ENCODE results near the gene IMPA2. TPM values are rescaled to one million over a fixed set of nuclear protein-coding genes. Genes with fewer than 3 reads are reported as not detected.

Gene IMPA2
- polyA plus RNA-seq, 1 donor (not counting 4 experiments of a cell fraction or from before 2014, with no cell fraction given), result 17.6 TPM

- Histone ChIP-seq H3K4me1 (ENCODE audit: control insufficient read depth, extremely low read depth, insufficient read depth, low read length) (peaks cover 26% of the 10 kb centered on the region), H4K20me1 (ENCODE audit: control insufficient read depth, extremely low read depth, insufficient read depth, low read length) (no peaks in the 10 kb centered on the region), H3K27me3 (ENCODE audit: control insufficient read depth, extremely low read depth, insufficient read depth, low read length) (no peaks in the 10 kb centered on the region), H3K79me2 (ENCODE audit: control insufficient read depth, insufficient read depth, low read length) (no peaks in the 10 kb centered on the region), H3K4me3 (ENCODE audit: control insufficient read depth in 2 of 3, extremely low read depth in 1 of 3, insufficient read depth in 2 of 3, low read depth in 1 of 3, low read length in 3 of 3) (peak overlapping the region; percentile 54 to 80 (median 73)), H3K4me2 (ENCODE audit: control insufficient read depth, extremely low read depth, insufficient read depth, low read depth, low read length) (peak overlapping the region; percentile 95), H3K9me3 (ENCODE audit: control insufficient read depth, low read depth, low read length) (no peaks in the 10 kb centered on the region), H3K9ac (ENCODE audit: control insufficient read depth, extremely low read depth, insufficient read depth, low read length) (peak overlapping the region; percentile 90), H3K27ac (ENCODE audit: control insufficient read depth, insufficient read depth, low read length) (peak overlapping the region; percentile 85), H3K36me3 (ENCODE audit: control insufficient read depth in 2 of 2, extremely low read depth in 1 of 2, insufficient read depth in 2 of 2, low read length in 2 of 2) (no peaks in the 10 kb centered on the region), H2AFZ (ENCODE audit: control insufficient read depth, low read length) (peak overlapping the region; percentile 94), H3K9me1 (ENCODE audit: control insufficient read depth, extremely low read depth, insufficient read depth, low read length) (no peaks in the 10 kb centered on the region)
- FAIRE-seq (no peak), DNase-seq (ENCODE audit: low read depth, low spot score) (no peak)
- TF ChIP-seq CTCF (optimal IDR thresholded peaks at IDR 0.05 in 1 of 3, IDR thresholded peaks at IDR 0.05 in 1 of 3, conservative IDR thresholded peaks at IDR 0.05 in 1 of 3; ENCODE audit: extremely low read depth in 1 of 3, insufficient read depth in 2 of 3, low read length in 3 of 3) (no peak), EZH2 (IDR thresholded peaks at IDR 0.05; ENCODE audit: low read length) (no peak)
- dilution Hi-C loops (cut with MboI; ENCODE audit: extremely low pct_ligation_motif_present, low sequenced_read_pairs), result no loop called here
Observed at GRCh38 chr18:11980163-11980493, 1.2 kb upstream of the IMPA2 start.

- Histone ChIP-seq H4K20me1 (ENCODE audit: control insufficient read depth, extremely low read depth, insufficient read depth, low read length) (no peaks in the 10 kb centered on the region), H3K27me3 (ENCODE audit: control insufficient read depth, extremely low read depth, insufficient read depth, low read length) (no peaks in the 10 kb centered on the region), H3K4me2 (ENCODE audit: control insufficient read depth, extremely low read depth, insufficient read depth, low read depth, low read length) (peak overlapping the region; percentile 95), H3K79me2 (ENCODE audit: control insufficient read depth, insufficient read depth, low read length) (no peaks in the 10 kb centered on the region), H3K27ac (ENCODE audit: control insufficient read depth, insufficient read depth, low read length) (peak overlapping the region; percentile 85), H3K4me3 (ENCODE audit: control insufficient read depth in 2 of 3, extremely low read depth in 1 of 3, insufficient read depth in 2 of 3, low read depth in 1 of 3, low read length in 3 of 3) (peak overlapping the region; percentile 54 to 80 (median 73)), H3K9me1 (ENCODE audit: control insufficient read depth, extremely low read depth, insufficient read depth, low read length) (no peaks in the 10 kb centered on the region), H3K4me1 (ENCODE audit: control insufficient read depth, extremely low read depth, insufficient read depth, low read length) (peaks cover 26% of the 10 kb centered on the region), H2AFZ (ENCODE audit: control insufficient read depth, low read length) (peak overlapping the region; percentile 94), H3K9ac (ENCODE audit: control insufficient read depth, extremely low read depth, insufficient read depth, low read length) (peak overlapping the region; percentile 90), H3K36me3 (ENCODE audit: control insufficient read depth in 2 of 2, extremely low read depth in 1 of 2, insufficient read depth in 2 of 2, low read length in 2 of 2) (no peaks in the 10 kb centered on the region), H3K9me3 (ENCODE audit: control insufficient read depth, low read depth, low read length) (no peaks in the 10 kb centered on the region)
- no peak for TF ChIP-seq CTCF (optimal IDR thresholded peaks at IDR 0.05 in 1 of 3, IDR thresholded peaks at IDR 0.05 in 1 of 3, conservative IDR thresholded peaks at IDR 0.05 in 1 of 3; ENCODE audit: extremely low read depth in 1 of 3, insufficient read depth in 2 of 3, low read length in 3 of 3)
- TF ChIP-seq EZH2 (IDR thresholded peaks at IDR 0.05; ENCODE audit: low read length), result no peak
- dilution Hi-C loops (cut with MboI; ENCODE audit: extremely low pct_ligation_motif_present, low sequenced_read_pairs), result no loop called here
- no peak for FAIRE-seq
- DNase-seq (ENCODE audit: low read depth, low spot score), result peak; percentile 89
Observed at GRCh38 chr18:11980494-11981191, 664 bp upstream of the IMPA2 start.

Data from keratinocyte (primary cell).